Activated CD8-positive, alpha-beta memory T cell treated with anti-CD3 and anti-CD28 coated beads, Interleukin-2, amount 10 ng/mL, durations not matched to agents 7 days and 5 days (primary cell): Measurements from ENCODE around the gene PSMD13. TPM values are rescaled to one million over a fixed set of nuclear protein-coding genes. Genes with fewer than 3 reads are reported as not detected.
A peak's percentile ranks its signal among the peaks of the same experiment; 100 is the strongest.
"Not testable (repeated sequence)": the region's sequence is repeated elsewhere in the genome, so short reads cannot be mapped to it uniquely, and the experiment has no call there.

Experiments
- ATAC-seq: fragments of 150-1000 bp; cut with Tn5 transposase; one replicate; pipeline ENCODE4 v1.10.0; 2021; ENCODE audit warnings: moderate library complexity
- CTCF ChIA-PET: fragments of 350-600 bp; sonication (Branson Sonifier 250); formaldehyde crosslinking; loops from one replicate; lab custom pipeline; 2021; ENCODE audit warnings: antibody characterized with exemption; lab: Charles Lee
- DNase-seq: peaks from one replicate; pipeline ENCODE4 v3.0.0-alpha.2; 2020
- H3K27ac Mint-ChIP-seq: one replicate; pipeline ENCODE4 v1.8.0; 2021; ENCODE audit warnings: mild to moderate bottlenecking, mixed read lengths
- H3K27me3 Mint-ChIP-seq: one replicate; pipeline ENCODE4 v1.8.0; 2021; ENCODE audit warnings: mixed read lengths
- H3K36me3 Mint-ChIP-seq: one replicate; pipeline ENCODE4 v1.8.0; 2021; ENCODE audit warnings: mild to moderate bottlenecking, mixed read lengths
- H3K4me1 Mint-ChIP-seq: one replicate; pipeline ENCODE4 v1.8.0; 2021; ENCODE audit warnings: mixed read lengths
- H3K4me3 Mint-ChIP-seq: one replicate; pipeline ENCODE4 v1.8.0; 2021; ENCODE audit warnings: mild to moderate bottlenecking, moderate library complexity, mixed read lengths
- H3K9me3 Mint-ChIP-seq: one replicate; pipeline ENCODE4 v1.8.0; 2022; ENCODE audit warnings: low read depth, mixed read lengths
- total RNA-seq, 2 experiments: library from RNA; stranded (reverse); gene quantifications; one replicate each; pipeline ENCODE4 v1.2.3, GENCODE V29; 2021

Gene PSMD13
- total RNA-seq, 2 experiments from 2014 or later = 166 to 199 TPM

- Mint-ChIP-seq H3K27ac (no peak overlapping the region), H3K9me3 (no peaks in the 10 kb centered on the region)
- ATAC-seq = no peak
Observed at GRCh38 chr11:230431-230830, 6.3 kb upstream of the PSMD13 start.

GRCh38 chr11:232783-233565 is 3.8 kb upstream of the PSMD13 start:
- no peak overlapping the region for H3K27ac Mint-ChIP-seq
- no peak for DNase-seq
- H3K36me3 Mint-ChIP-seq = no peaks in the 10 kb centered on the region
- H3K9me3 Mint-ChIP-seq = no peaks in the 10 kb centered on the region
- no peak for ATAC-seq
- CTCF ChIA-PET = no interaction called here
- H3K4me1 Mint-ChIP-seq = peaks cover 13% of the 10 kb centered on the region
- no peaks in the 10 kb centered on the region for H3K27me3 Mint-ChIP-seq
- H3K4me3 Mint-ChIP-seq = no peak overlapping the region

More at GRCh38 chr11:230431-230830, 6.3 kb upstream of the PSMD13 start:
- no peaks in the 10 kb centered on the region for H3K36me3 Mint-ChIP-seq
- no peak overlapping the region for H3K4me3 Mint-ChIP-seq
- H3K4me1 Mint-ChIP-seq = peaks cover 12% of the 10 kb centered on the region
- no peaks in the 10 kb centered on the region for H3K27me3 Mint-ChIP-seq
- CTCF ChIA-PET = interaction anchor here (2.3 kb wide), 1 partner anchor 20 kb away, joined by 7 read pairs; no protein-coding TSS in a partner anchor
- DNase-seq = no peak

GRCh38 chr11:235180-235579 is 1.6 kb upstream of the PSMD13 start:
- CTCF ChIA-PET = interaction anchor here (0.6 to 2.2 kb wide), 5 partner anchors 16 to 32 kb away, joined by 3 to 7 read pairs (median 3); partner anchors contain the start of genes BET1L and RIC8A
- ATAC-seq = no peak
- H3K4me3 Mint-ChIP-seq = peak overlapping the region; percentile 83
- no peaks in the 10 kb centered on the region for H3K27me3 Mint-ChIP-seq
- DNase-seq = no peak
- H3K4me1 Mint-ChIP-seq = peaks cover 33% of the 10 kb centered on the region
- H3K9me3 Mint-ChIP-seq = no peaks in the 10 kb centered on the region
- H3K36me3 Mint-ChIP-seq = no peaks in the 10 kb centered on the region
- peak overlapping the region; percentile 79 for H3K27ac Mint-ChIP-seq

GRCh38 chr11:235609-235996 is 1.2 kb upstream of the PSMD13 start:
- ATAC-seq = peak; percentile 11
- Mint-ChIP-seq H3K4me1 (peaks cover 36% of the 10 kb centered on the region), H3K4me3 (peak overlapping the region; percentile 83), H3K36me3 (peaks cover 3% of the 10 kb centered on the region), H3K27me3 (no peaks in the 10 kb centered on the region), H3K9me3 (no peaks in the 10 kb centered on the region), H3K27ac (peak overlapping the region; percentile 79)
- CTCF ChIA-PET = interaction anchor here (0.6 to 2.2 kb wide), 6 partner anchors 16 to 32 kb away, joined by 3 to 7 read pairs (median 3); partner anchors contain the start of genes BET1L and RIC8A
- peak; percentile 74 for DNase-seq

GRCh38 chr11:235997-236773 is 591 bp upstream of the PSMD13 start, which contains the start of gene SIRT3:
Gene SIRT3, minus strand, starts transcription at chr11:236342. Its CDS starts 14 bp downstream, at chr11:236328.
- H3K9me3 Mint-ChIP-seq = no peaks in the 10 kb centered on the region
- CTCF ChIA-PET = interaction anchor here (1.1 to 2.4 kb wide), 6 partner anchors 14 to 171 kb away, joined by 3 to 19 read pairs (median 6); partner anchors contain the start of genes BET1L and RIC8A
- peaks cover 5% of the 10 kb centered on the region for H3K36me3 Mint-ChIP-seq
- peak within 1 kb of the TSS; percentile 99 for H3K27ac Mint-ChIP-seq
- DNase-seq (peak; percentile 92), ATAC-seq (peak; percentile 89)
- H3K27me3 Mint-ChIP-seq = no peaks in the 10 kb centered on the region
- peaks cover 37% of the 10 kb centered on the region for H3K4me1 Mint-ChIP-seq
- peak within 1 kb of the TSS; percentile 83 for H3K4me3 Mint-ChIP-seq

- Mint-ChIP-seq H3K27ac (peak overlapping the region; percentile 40), H3K4me3 (peak overlapping the region; percentile 32), H3K4me1 (peaks cover 51% of the 10 kb centered on the region), H3K36me3 (peaks cover 24% of the 10 kb centered on the region)
- not testable (repeated sequence) for DNase-seq, H3K9me3 Mint-ChIP-seq, H3K27me3 Mint-ChIP-seq, ATAC-seq
- CTCF ChIA-PET = interaction anchor here (0.6 to 2.4 kb wide), 5 partner anchors 10 to 169 kb away, joined by 3 to 19 read pairs (median 5); partner anchors contain the start of genes BET1L and RIC8A
Observed at GRCh38 chr11:238346-238745, 1.6 kb downstream of the PSMD13 start.

GRCh38 chr11:240315-240714 is 3.5 kb downstream of the PSMD13 start:
- Mint-ChIP-seq H3K9me3 (no peaks in the 10 kb centered on the region), H3K4me3 (no peak overlapping the region), H3K27me3 (no peaks in the 10 kb centered on the region), H3K36me3 (peaks cover 35% of the 10 kb centered on the region), H3K27ac (no peak overlapping the region), H3K4me1 (peaks cover 62% of the 10 kb centered on the region)
- no peak for DNase-seq
- CTCF ChIA-PET = interaction anchor here (0.6 to 3.4 kb wide), 3 partner anchors 10 to 183 kb away, joined by 3 to 13 read pairs (median 3); no protein-coding TSS in a partner anchor
- no peak for ATAC-seq

GRCh38 chr11:241634-242033 is 4.9 kb downstream of the PSMD13 start:
- no peak overlapping the region for H3K4me3 Mint-ChIP-seq
- H3K9me3 Mint-ChIP-seq = no peaks in the 10 kb centered on the region
- no peaks in the 10 kb centered on the region for H3K27me3 Mint-ChIP-seq
- H3K4me1 Mint-ChIP-seq = peaks cover 61% of the 10 kb centered on the region
- peak overlapping the region; percentile 2 for H3K27ac Mint-ChIP-seq
- DNase-seq (no peak), ATAC-seq (no peak)
- H3K36me3 Mint-ChIP-seq = peaks cover 45% of the 10 kb centered on the region
- CTCF ChIA-PET = interaction anchor here (0.9 to 3.4 kb wide), 3 partner anchors 9 to 39 kb away, joined by 4 to 13 read pairs (median 4); no protein-coding TSS in a partner anchor

GRCh38 chr11:244376-244775 is 7.6 kb downstream of the PSMD13 start:
- CTCF ChIA-PET = interaction anchor here (0.7 to 1.3 kb wide), 5 partner anchors 19 to 115 kb away, joined by 3 to 4 read pairs (median 3); no protein-coding TSS in a partner anchor
- no peak overlapping the region for H3K4me3 Mint-ChIP-seq

GRCh38 chr11:249062-249461 is 12.3 kb downstream of the PSMD13 start:
- no peak overlapping the region for H3K27ac Mint-ChIP-seq
- H3K4me1 Mint-ChIP-seq = peaks cover 22% of the 10 kb centered on the region
- no peak for ATAC-seq
- H3K9me3 Mint-ChIP-seq = no peaks in the 10 kb centered on the region
- no peaks in the 10 kb centered on the region for H3K27me3 Mint-ChIP-seq
- no peak for DNase-seq
- H3K36me3 Mint-ChIP-seq = peaks cover 59% of the 10 kb centered on the region
- H3K4me3 Mint-ChIP-seq = no peak overlapping the region
- CTCF ChIA-PET = interaction anchor here (0.8 to 4.7 kb wide), 7 partner anchors 11 to 199 kb away, joined by 3 to 45 read pairs (median 5); partner anchors contain the start of gene PSMD13

More at GRCh38 chr11:244376-244775, 7.6 kb downstream of the PSMD13 start:
- peaks cover 45% of the 10 kb centered on the region for H3K4me1 Mint-ChIP-seq
- DNase-seq (no peak), ATAC-seq (peak; percentile 68)
- H3K36me3 Mint-ChIP-seq = peaks cover 65% of the 10 kb centered on the region
- no peaks in the 10 kb centered on the region for H3K9me3 Mint-ChIP-seq
- H3K27ac Mint-ChIP-seq = peak overlapping the region; percentile 71
- H3K27me3 Mint-ChIP-seq = no peaks in the 10 kb centered on the region

GRCh38 chr11:250274-250673 is 13.5 kb downstream of the PSMD13 start:
- ATAC-seq (no peak), DNase-seq (no peak)
- Mint-ChIP-seq H3K36me3 (peaks cover 53% of the 10 kb centered on the region), H3K27ac (no peak overlapping the region), H3K4me3 (no peak overlapping the region), H3K27me3 (no peaks in the 10 kb centered on the region), H3K4me1 (peaks cover 14% of the 10 kb centered on the region), H3K9me3 (no peaks in the 10 kb centered on the region)
- CTCF ChIA-PET = interaction anchor here (0.7 to 4.7 kb wide), 34 partner anchors 9 to 268 kb away, joined by 3 to 45 read pairs (median 7); partner anchors contain the start of genes BET1L, IFITM2, IFITM5 and NLRP6

GRCh38 chr11:250740-251299 is 14.0 kb downstream of the PSMD13 start:
- H3K27ac Mint-ChIP-seq = peak overlapping the region; percentile 49
- H3K4me3 Mint-ChIP-seq = no peak overlapping the region
- peak; percentile 83 for DNase-seq
- CTCF ChIA-PET = interaction anchor here (0.7 to 4.7 kb wide), 37 partner anchors 10 to 472 kb away, joined by 3 to 45 read pairs (median 6); partner anchors contain the start of genes BET1L, IFITM2, IFITM5 and NLRP6
- ATAC-seq = peak; percentile 97
- no peaks in the 10 kb centered on the region for H3K9me3 Mint-ChIP-seq
- H3K27me3 Mint-ChIP-seq = no peaks in the 10 kb centered on the region
- peaks cover 12% of the 10 kb centered on the region for H3K4me1 Mint-ChIP-seq
- peaks cover 48% of the 10 kb centered on the region for H3K36me3 Mint-ChIP-seq
